Caco-2 (cell line): Measurements from ENCODE around the gene SHCBP1L. TPM values are rescaled to one million over a fixed set of nuclear protein-coding genes. Genes with fewer than 3 reads are reported as not detected.

Experiments
- BruUV-seq: library from RNA; stranded (reverse); fragments of 400-500 nt; replicated peaks from 2 replicates; lab custom pipeline; 2021; lab: Mats Ljungman, UMichigan
- CTCF ChIA-PET: fragments of 300-600 bp; sonication (Branson Sonifier 250); formaldehyde crosslinking; loops from one replicate; lab custom pipeline; 2022; ENCODE audit warnings: antibody characterized with exemption; lab: Charles Lee
- POLR2A ChIA-PET: fragments of 300-600 bp; sonication (Branson Sonifier 250); formaldehyde crosslinking; loops from one replicate; lab custom pipeline; 2022; ENCODE audit warnings: antibody characterized with exemption; lab: Charles Lee
- DNase-seq, 2 experiments: peaks; one replicate each; pipeline versions ENCODE4 v3.0.0 to v3.0.0-alpha.2; 2020 to 2022
- H3K27me3 ChIP-seq: replicated peaks from 2 replicates; pipeline ENCODE4 v1.6.0; 2011; ENCODE audit warnings: low read length; ENCODE audit not compliant: control insufficient read depth, insufficient read depth
- H3K36me3 ChIP-seq: 2 replicates; pipeline ENCODE4 v1.5.1; 2011; ENCODE audit warnings: low read length; ENCODE audit not compliant: control insufficient read depth, insufficient read depth
- H3K4me1 ChIP-seq: fragments of 250-450 bp; sonication (Bioruptor Pico); 2 replicates; pipeline ENCODE4 v1.5.1; 2020; ENCODE audit warnings: mild to moderate bottlenecking
- H3K4me3 ChIP-seq: 2 replicates; pipeline ENCODE4 v1.5.1; 2011; ENCODE audit warnings: low read depth, mild to moderate bottlenecking, control low read depth, low read length
- H3K9me3 ChIP-seq: fragments of 250-450 bp; sonication (Bioruptor Pico); 2 replicates; pipeline ENCODE4 v1.5.1; 2020; ENCODE audit warnings: mild to moderate bottlenecking, moderate library complexity
- H3K27ac Mint-ChIP-seq: one replicate; pipeline ENCODE4 v1.8.0; 2022; ENCODE audit warnings: mixed read lengths; ENCODE audit not compliant: unreplicated experiment
- H3K27me3 Mint-ChIP-seq: one replicate; pipeline ENCODE4 v1.8.0; 2022; ENCODE audit warnings: mixed read lengths; ENCODE audit not compliant: insufficient read depth, unreplicated experiment
- H3K36me3 Mint-ChIP-seq: one replicate; pipeline ENCODE4 v1.8.0; 2022; ENCODE audit warnings: mild to moderate bottlenecking, mixed read lengths; ENCODE audit not compliant: insufficient read depth, unreplicated experiment
- H3K4me1 Mint-ChIP-seq: one replicate; pipeline ENCODE4 v1.8.0; 2022; ENCODE audit warnings: low read depth, mixed read lengths; ENCODE audit not compliant: unreplicated experiment
- H3K4me3 Mint-ChIP-seq: one replicate; pipeline ENCODE4 v1.8.0; 2022; ENCODE audit warnings: mild to moderate bottlenecking, moderate library complexity, mixed read lengths; ENCODE audit not compliant: unreplicated experiment
- H3K9me3 Mint-ChIP-seq: one replicate; pipeline ENCODE4 v1.8.0; 2022; ENCODE audit warnings: mixed read lengths; ENCODE audit not compliant: unreplicated experiment
- intact Hi-C: fragments of 100-400 bp; cut with micrococcal nuclease; formaldehyde crosslinking; loops from one replicate; pipeline ENCODE4 v1.10.0; 2022; ENCODE audit not compliant: unreplicated experiment
- total RNA-seq: library from RNA; stranded (reverse); gene quantifications from 2 replicates; pipeline ENCODE4 v1.2.3, GENCODE V29; 2022
- TF ChIP-seq, protein P1 (sequence below), 2 experiments: fragments of 200-600 bp in 1 of 2; IDR thresholded peaks; 1 replicate in 1 of 2; 2 replicates in 1 of 2; pipeline versions ENCODE4 v1.5.1 to v1.8.0; 2011 to 2022; ENCODE audit warnings: antibody characterized with exemption in 1 of 2, control low read depth in 1 of 2, inconsistent platforms in 1 of 2, low read depth in 1 of 2, low read length in 1 of 2, mild to moderate bottlenecking in 1 of 2, moderate library complexity in 1 of 2; ENCODE audit not compliant: insufficient read depth in 1 of 2, severe bottlenecking in 1 of 2, unreplicated experiment in 1 of 2

The SHCBP1L gene
- total RNA-seq, 1 experiment from 2014 or later = not detected

DNA sequence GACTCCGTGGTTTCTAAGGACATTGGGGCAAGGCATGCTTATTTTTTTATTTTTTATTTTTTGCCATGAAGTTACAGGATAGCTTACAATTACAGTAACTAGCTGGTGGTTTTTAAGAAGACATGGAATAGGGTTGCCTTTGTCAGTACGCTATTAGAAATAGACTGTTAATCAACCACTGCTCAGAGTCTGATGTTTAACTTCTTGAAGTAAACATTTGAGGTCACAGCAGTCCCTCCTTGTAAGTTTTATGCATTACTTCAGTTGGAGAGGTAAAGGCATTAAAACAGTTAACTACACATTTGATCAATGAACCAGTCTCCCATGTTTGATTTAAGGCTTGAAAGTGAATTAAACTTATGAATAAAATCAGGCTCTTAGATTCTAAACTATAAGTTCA lies 19.3 kb upstream of the SHCBP1L start:
- Histone ChIP-seq H3K9me3 (no peaks in the 10 kb centered on the region), H3K4me1 (peaks cover 87% of the 10 kb centered on the region), H3K27me3 (no peaks in the 10 kb centered on the region), H3K36me3 (no peaks in the 10 kb centered on the region), H3K4me3 (no peak overlapping the region)
- TF ChIP-seq, protein P1, sequence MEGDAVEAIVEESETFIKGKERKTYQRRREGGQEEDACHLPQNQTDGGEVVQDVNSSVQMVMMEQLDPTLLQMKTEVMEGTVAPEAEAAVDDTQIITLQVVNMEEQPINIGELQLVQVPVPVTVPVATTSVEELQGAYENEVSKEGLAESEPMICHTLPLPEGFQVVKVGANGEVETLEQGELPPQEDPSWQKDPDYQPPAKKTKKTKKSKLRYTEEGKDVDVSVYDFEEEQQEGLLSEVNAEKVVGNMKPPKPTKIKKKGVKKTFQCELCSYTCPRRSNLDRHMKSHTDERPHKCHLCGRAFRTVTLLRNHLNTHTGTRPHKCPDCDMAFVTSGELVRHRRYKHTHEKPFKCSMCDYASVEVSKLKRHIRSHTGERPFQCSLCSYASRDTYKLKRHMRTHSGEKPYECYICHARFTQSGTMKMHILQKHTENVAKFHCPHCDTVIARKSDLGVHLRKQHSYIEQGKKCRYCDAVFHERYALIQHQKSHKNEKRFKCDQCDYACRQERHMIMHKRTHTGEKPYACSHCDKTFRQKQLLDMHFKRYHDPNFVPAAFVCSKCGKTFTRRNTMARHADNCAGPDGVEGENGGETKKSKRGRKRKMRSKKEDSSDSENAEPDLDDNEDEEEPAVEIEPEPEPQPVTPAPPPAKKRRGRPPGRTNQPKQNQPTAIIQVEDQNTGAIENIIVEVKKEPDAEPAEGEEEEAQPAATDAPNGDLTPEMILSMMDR (IDR thresholded peaks at IDR 0.05; ENCODE audit: insufficient read depth in 1 of 2, low read depth in 1 of 2, low read length in 1 of 2, severe bottlenecking in 1 of 2, unreplicated experiment in 1 of 2) = no peak
- intact Hi-C loops = no loop called here
- H3K36me3 Mint-ChIP-seq = peaks cover 7% of the 10 kb centered on the region
- H3K9me3 Mint-ChIP-seq = no peaks in the 10 kb centered on the region
- H3K27ac Mint-ChIP-seq = no peak overlapping the region
- ChIA-PET CTCF (no interaction called here), POLR2A (interaction anchor here (0.6 kb wide), 1 partner anchor 762 kb away, joined by 5 read pairs; no protein-coding TSS in a partner anchor)
- no TSS peak for BruUV-seq
- no peak for DNase-seq
- H3K4me3 Mint-ChIP-seq = no peak overlapping the region
- no peaks in the 10 kb centered on the region for H3K27me3 Mint-ChIP-seq
- H3K4me1 Mint-ChIP-seq = peaks cover 37% of the 10 kb centered on the region

DNA sequence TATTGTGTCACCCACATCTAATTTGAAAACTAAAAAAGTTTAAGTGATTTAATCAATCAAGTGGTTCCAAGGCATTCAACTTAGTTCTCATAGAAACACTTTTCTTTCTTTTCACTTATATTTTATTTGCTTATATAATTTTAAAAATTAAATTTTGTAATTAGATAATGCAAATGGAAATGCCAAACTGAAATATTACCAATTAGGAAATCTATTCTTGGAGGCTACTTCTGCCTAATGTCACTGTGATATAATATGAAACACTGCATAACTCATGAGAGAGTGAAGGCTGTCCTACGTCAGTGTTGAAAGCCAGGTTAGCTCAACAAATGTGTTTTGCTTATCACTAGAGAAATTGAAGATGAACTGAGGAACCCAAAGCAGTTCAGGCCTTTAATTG lies 18.3 kb upstream of the SHCBP1L start:
- H3K4me3 Mint-ChIP-seq = no peak overlapping the region
- no peaks in the 10 kb centered on the region for H3K27me3 Mint-ChIP-seq
- POLR2A ChIA-PET = no interaction called here

DNA sequence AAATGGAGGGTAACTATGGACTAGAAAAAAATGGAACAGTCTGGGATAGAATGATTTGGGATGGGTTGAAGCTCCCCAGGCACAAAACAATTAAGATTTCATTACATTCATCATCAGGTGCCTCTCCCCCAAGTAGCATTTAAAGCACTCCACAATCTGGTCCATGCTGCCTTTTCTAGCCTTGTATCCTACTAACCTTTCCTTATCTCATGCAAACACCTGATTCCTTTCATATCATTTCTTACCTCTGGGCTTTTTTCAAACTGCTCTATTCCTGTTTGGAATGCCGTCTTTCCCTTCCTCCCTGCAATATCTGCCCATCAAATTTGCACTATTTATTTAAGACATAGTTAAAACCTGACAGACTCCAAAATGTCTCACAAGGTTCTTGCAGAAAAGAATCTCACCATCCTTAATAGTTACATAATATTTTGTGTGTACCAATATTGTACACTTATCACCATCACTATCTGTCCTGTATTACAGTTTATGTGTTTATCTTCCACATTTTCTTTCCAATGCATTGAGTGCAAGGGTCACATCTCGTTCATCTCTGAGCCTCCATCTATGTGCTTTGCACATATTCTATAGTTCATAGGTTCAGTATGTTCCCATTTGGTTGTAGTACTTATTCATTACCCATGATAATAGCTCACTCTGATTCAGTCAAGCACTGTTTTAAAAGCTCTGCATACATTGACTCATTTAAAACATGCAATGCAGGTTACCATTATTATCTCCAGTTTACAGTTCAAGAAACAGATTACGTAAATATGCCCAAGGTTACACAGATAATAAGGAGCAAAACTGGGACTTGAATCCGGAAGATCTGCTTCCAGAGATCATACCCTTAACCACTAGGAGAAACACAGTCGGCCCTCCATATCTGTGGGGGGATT lies 16.1 kb upstream of the SHCBP1L start:
- BruUV-seq = no TSS peak
- H3K4me1 ChIP-seq = peaks cover 84% of the 10 kb centered on the region
- no peaks in the 10 kb centered on the region for H3K27me3 ChIP-seq
- no peaks in the 10 kb centered on the region for H3K9me3 ChIP-seq
- no peaks in the 10 kb centered on the region for H3K36me3 ChIP-seq
- intact Hi-C loops = loop anchor here (1.0 to 5.0 kb wide), 5 partner anchors 55 to 503 kb away; partner anchors contain the start of gene SMG7
- H3K4me1 Mint-ChIP-seq = peaks cover 27% of the 10 kb centered on the region
- H3K4me3 ChIP-seq = no peak overlapping the region
- peak overlapping the region; percentile 52 for H3K4me3 Mint-ChIP-seq
- DNase-seq = peak; percentile 46 to 54
- ChIA-PET POLR2A (no interaction called here), CTCF (interaction anchor here (0.6 to 1.0 kb wide), 2 partner anchors 56 to 245 kb away, joined by 3 to 5 read pairs; no protein-coding TSS in a partner anchor)
- H3K27ac Mint-ChIP-seq = peak overlapping the region; percentile 92
- peaks cover 7% of the 10 kb centered on the region for H3K36me3 Mint-ChIP-seq
- H3K27me3 Mint-ChIP-seq = no peaks in the 10 kb centered on the region
- H3K9me3 Mint-ChIP-seq = no peaks in the 10 kb centered on the region
- TF ChIP-seq, protein P1 (IDR thresholded peaks at IDR 0.05; ENCODE audit: insufficient read depth in 1 of 2, low read depth in 1 of 2, low read length in 1 of 2, severe bottlenecking in 1 of 2, unreplicated experiment in 1 of 2) = peak in 1 of 2 experiments; percentile 10

More for the DNA sequence above, 18.3 kb upstream of the SHCBP1L start:
- CTCF ChIA-PET = interaction anchor here (0.6 to 1.0 kb wide), 2 partner anchors 53 to 235 kb away, joined by 3 to 5 read pairs; no protein-coding TSS in a partner anchor
- intact Hi-C loops = no loop called here
- H3K27me3 ChIP-seq = no peaks in the 10 kb centered on the region
- peaks cover 7% of the 10 kb centered on the region for H3K36me3 Mint-ChIP-seq
- H3K27ac Mint-ChIP-seq = no peak overlapping the region
- no peak for DNase-seq
- TF ChIP-seq, protein P1 (IDR thresholded peaks at IDR 0.05; ENCODE audit: insufficient read depth in 1 of 2, low read depth in 1 of 2, low read length in 1 of 2, severe bottlenecking in 1 of 2, unreplicated experiment in 1 of 2) = no peak
- H3K4me3 ChIP-seq = no peak overlapping the region
- H3K9me3 ChIP-seq = no peaks in the 10 kb centered on the region
- H3K4me1 ChIP-seq = peaks cover 91% of the 10 kb centered on the region
- H3K36me3 ChIP-seq = no peaks in the 10 kb centered on the region
- H3K4me1 Mint-ChIP-seq = peaks cover 37% of the 10 kb centered on the region
- BruUV-seq = no TSS peak
- no peaks in the 10 kb centered on the region for H3K9me3 Mint-ChIP-seq
